Measurements from ENCODE around the gene NOP10. TPM values are rescaled to one million over a fixed set of nuclear protein-coding genes. Genes with fewer than 3 reads are reported as not detected.

Gene NOP10
- total and polyA plus RNA-seq, 2 of the 13 experiments (the other 11 are each of a cell fraction or from before 2014, with no cell fraction given), result 239 to 369 TPM

DNA sequence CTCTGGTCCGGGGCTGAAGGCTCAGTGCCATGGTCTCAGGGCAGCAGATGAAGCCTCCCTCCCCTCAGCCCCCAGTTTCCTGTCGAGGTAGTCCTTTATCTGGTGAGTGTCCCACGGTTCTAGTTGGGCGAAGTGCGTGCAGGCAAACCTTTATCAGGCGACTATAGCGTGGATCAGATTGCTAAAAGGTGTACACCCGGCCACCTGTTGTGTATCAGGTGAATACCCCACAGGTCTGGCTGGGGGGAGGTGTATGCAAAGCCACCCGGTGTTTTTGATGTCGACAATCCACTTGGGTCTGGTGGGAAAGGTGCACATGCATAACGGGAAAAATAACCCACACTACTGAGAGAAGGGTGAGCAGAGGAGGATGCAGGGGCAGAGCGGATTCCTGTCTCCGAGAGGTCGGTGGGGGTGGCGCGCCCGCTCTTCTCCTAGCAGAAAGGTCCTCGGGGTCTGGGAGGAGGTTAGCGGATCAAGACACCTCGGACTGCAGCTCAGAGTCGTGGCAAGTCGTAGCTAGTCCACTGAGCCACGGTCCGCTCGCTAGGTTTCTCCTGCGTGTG is 5.9 kb downstream of the NOP10 start (continued):
- TF ChIP-seq, protein P1, sequence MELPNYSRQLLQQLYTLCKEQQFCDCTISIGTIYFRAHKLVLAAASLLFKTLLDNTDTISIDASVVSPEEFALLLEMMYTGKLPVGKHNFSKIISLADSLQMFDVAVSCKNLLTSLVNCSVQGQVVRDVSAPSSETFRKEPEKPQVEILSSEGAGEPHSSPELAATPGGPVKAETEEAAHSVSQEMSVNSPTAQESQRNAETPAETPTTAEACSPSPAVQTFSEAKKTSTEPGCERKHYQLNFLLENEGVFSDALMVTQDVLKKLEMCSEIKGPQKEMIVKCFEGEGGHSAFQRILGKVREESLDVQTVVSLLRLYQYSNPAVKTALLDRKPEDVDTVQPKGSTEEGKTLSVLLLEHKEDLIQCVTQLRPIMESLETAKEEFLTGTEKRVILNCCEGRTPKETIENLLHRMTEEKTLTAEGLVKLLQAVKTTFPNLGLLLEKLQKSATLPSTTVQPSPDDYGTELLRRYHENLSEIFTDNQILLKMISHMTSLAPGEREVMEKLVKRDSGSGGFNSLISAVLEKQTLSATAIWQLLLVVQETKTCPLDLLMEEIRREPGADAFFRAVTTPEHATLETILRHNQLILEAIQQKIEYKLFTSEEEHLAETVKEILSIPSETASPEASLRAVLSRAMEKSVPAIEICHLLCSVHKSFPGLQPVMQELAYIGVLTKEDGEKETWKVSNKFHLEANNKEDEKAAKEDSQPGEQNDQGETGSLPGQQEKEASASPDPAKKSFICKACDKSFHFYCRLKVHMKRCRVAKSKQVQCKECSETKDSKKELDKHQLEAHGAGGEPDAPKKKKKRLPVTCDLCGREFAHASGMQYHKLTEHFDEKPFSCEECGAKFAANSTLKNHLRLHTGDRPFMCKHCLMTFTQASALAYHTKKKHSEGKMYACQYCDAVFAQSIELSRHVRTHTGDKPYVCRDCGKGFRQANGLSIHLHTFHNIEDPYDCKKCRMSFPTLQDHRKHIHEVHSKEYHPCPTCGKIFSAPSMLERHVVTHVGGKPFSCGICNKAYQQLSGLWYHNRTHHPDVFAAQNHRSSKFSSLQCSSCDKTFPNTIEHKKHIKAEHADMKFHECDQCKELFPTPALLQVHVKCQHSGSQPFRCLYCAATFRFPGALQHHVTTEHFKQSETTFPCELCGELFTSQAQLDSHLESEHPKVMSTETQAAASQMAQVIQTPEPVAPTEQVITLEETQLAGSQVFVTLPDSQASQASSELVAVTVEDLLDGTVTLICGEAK (IDR thresholded peaks at IDR 0.05), result no peak
- TF ChIP-seq, protein P1 (CRISPR knock-in tag; IDR thresholded peaks at IDR 0.05), result 0 out of 2 replicates have a peak, but pooled peaks have one; percentile 8
- 0 out of 2 replicates have a peak, but pooled peaks have one; percentile 9 for TF ChIP-seq ZNF430 (CRISPR knock-in tag; IDR thresholded peaks at IDR 0.05)
- TF ChIP-seq, protein P2, sequence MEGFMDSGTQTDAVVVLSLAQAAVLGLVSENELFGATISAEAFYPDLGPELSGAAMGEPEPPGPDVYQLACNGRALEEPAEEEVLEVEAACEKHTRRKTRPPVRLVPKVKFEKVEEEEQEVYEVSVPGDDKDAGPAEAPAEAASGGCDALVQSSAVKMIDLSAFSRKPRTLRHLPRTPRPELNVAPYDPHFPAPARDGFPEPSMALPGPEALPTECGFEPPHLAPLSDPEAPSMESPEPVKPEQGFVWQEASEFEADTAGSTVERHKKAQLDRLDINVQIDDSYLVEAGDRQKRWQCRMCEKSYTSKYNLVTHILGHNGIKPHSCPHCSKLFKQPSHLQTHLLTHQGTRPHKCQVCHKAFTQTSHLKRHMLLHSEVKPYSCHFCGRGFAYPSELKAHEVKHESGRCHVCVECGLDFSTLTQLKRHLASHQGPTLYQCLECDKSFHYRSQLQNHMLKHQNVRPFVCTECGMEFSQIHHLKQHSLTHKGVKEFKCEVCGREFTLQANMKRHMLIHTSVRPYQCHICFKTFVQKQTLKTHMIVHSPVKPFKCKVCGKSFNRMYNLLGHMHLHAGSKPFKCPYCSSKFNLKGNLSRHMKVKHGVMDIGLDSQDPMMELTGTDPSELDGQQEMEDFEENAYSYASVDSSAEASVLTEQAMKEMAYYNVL (CRISPR knock-in tag; IDR thresholded peaks at IDR 0.05; ENCODE audit: borderline replicate concordance), result 0 out of 2 replicates have a peak, but pooled peaks have one; percentile 3
- TF ChIP-seq, protein P3, sequence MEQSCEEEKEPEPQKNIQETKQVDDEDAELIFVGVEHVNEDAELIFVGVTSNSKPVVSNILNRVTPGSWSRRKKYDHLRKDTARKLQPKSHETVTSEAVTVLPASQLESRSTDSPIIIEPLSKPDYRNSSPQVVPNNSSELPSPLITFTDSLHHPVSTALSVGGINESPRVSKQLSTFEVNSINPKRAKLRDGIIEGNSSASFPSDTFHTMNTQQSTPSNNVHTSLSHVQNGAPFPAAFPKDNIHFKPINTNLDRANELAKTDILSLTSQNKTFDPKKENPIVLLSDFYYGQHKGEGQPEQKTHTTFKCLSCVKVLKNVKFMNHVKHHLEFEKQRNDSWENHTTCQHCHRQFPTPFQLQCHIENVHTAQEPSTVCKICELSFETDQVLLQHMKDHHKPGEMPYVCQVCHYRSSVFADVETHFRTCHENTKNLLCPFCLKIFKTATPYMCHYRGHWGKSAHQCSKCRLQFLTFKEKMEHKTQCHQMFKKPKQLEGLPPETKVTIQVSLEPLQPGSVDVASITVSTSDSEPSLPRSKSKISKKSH (CRISPR knock-in tag; IDR thresholded peaks at IDR 0.05; ENCODE audit: borderline replicate concordance), result peak; percentile 65; the same call in 1 of the 2 replicates
